Suprapubic skin (tissue), 4 donors: Measurements from ENCODE around the gene TRIM37. TPM values are rescaled to one million over a fixed set of nuclear protein-coding genes. Genes with fewer than 3 reads are reported as not detected.
"Not testable (repeated sequence)": the region's sequence is repeated elsewhere in the genome, so short reads cannot be mapped to it uniquely, and the experiment has no call there.

Experiments
- DNase-seq, 2 donors: peaks; one replicate each; pipeline ENCODE4 v3.0.0-alpha.2; 2019; ENCODE audit warnings: low spot score in 2 of 2
- H3K27ac ChIP-seq: fragments of 200-600 bp; sonication (generic); one replicate; pipeline ENCODE4 v1.5.1; 2019
- H3K27me3 ChIP-seq: fragments of 200-600 bp; sonication (generic); one replicate; pipeline ENCODE4 v1.5.1; 2019
- H3K36me3 ChIP-seq: fragments of 200-600 bp; sonication (generic); one replicate; pipeline ENCODE4 v1.5.1; 2019
- H3K4me1 ChIP-seq: fragments of 200-600 bp; sonication (generic); one replicate; pipeline ENCODE4 v1.5.1; 2019
- H3K4me3 ChIP-seq: fragments of 200-600 bp; sonication (generic); one replicate; pipeline ENCODE4 v1.5.1; 2019; ENCODE audit warnings: mild to moderate bottlenecking
- H3K9me3 ChIP-seq: fragments of 200-600 bp; sonication (generic); one replicate; pipeline ENCODE4 v1.5.1; 2019
- CTCF ChIP-seq, 2 donors: fragments of 200-600 bp in 1 of 2; fragments of 450-650 bp in 1 of 2; sonication (generic) in 1 of 2; IDR thresholded peaks; one replicate each; pipeline ENCODE4 v1.5.1; 2016 to 2019; ENCODE audit warnings: antibody characterized with exemption in 2 of 2, mild to moderate bottlenecking in 1 of 2, moderate library complexity in 1 of 2
- EP300 ChIP-seq: sonication (generic); formaldehyde crosslinking; IDR thresholded peaks from one replicate; pipeline ENCODE4 v1.6.1; 2017; ENCODE audit warnings: antibody characterized with exemption
- POLR2A ChIP-seq, 2 donors: fragments of 450-650 bp; IDR thresholded peaks; one replicate each; pipeline ENCODE4 v1.6.1; 2017; ENCODE audit warnings: antibody characterized with exemption in 2 of 2, mild to moderate bottlenecking in 2 of 2, moderate library complexity in 2 of 2
- POLR2AphosphoS5 ChIP-seq, 3 donors: sonication (generic); formaldehyde crosslinking; IDR thresholded peaks; one replicate each; pipeline ENCODE4 v1.6.1; 2017; ENCODE audit warnings: antibody characterized with exemption in 3 of 3
- WGBS: methylation state at CpG from one replicate; pipeline ENCODE4 v1.1.5; 2018; 5-methylcytosine and 5-hydroxymethylcytosine counted together
- total RNA-seq, 4 donors: library from RNA; depleted of rRNA; stranded (reverse); fragments of >200 nt; gene quantifications; one replicate each; pipeline ENCODE4 v1.1.0, GENCODE V29; 2016

TRIM37 gene
- total RNA-seq, 4 donors from 2014 or later = 11.1 to 18.3 (median 14.6) TPM

GRCh38 chr17:58968426-58969061 lies 138.1 kb downstream of the TRIM37 start:
- H3K4me3 ChIP-seq = no peak overlapping the region
- TF ChIP-seq EP300 (no peak), POLR2AphosphoS5 (IDR thresholded peaks at IDR 0.05) (no peak), CTCF (IDR thresholded peaks at IDR 0.05) (no peak), POLR2A (IDR thresholded peaks at IDR 0.05) (no peak)
- no peaks in the 10 kb centered on the region for H3K4me1 ChIP-seq
- no peak overlapping the region for H3K27ac ChIP-seq
- no peaks in the 10 kb centered on the region for H3K36me3 ChIP-seq
- H3K27me3 ChIP-seq = no peaks in the 10 kb centered on the region
- 73% methylated on average over 4 of the region's 4 CpGs for WGBS
- DNase-seq = no peak
- no peaks in the 10 kb centered on the region for H3K9me3 ChIP-seq

GRCh38 chr17:58966208-58966607 lies 140.5 kb downstream of the TRIM37 start:
- H3K27ac ChIP-seq = no peak overlapping the region
- no peak for DNase-seq
- H3K27me3 ChIP-seq = no peaks in the 10 kb centered on the region
- H3K4me1 ChIP-seq = no peaks in the 10 kb centered on the region
- H3K36me3 ChIP-seq = no peaks in the 10 kb centered on the region
- no peaks in the 10 kb centered on the region for H3K9me3 ChIP-seq
- H3K4me3 ChIP-seq = no peak overlapping the region
- no peak for TF ChIP-seq CTCF (IDR thresholded peaks at IDR 0.05)
- no peak for TF ChIP-seq POLR2A (IDR thresholded peaks at IDR 0.05)
- no peak for TF ChIP-seq POLR2AphosphoS5 (IDR thresholded peaks at IDR 0.05)
- TF ChIP-seq EP300 = no peak
- whole genome bisulfite sequencing = 95% methylated on average over 3 of the region's 3 CpGs

- H3K27me3 ChIP-seq = no peaks in the 10 kb centered on the region
- TF ChIP-seq POLR2AphosphoS5 (IDR thresholded peaks at IDR 0.05) (no peak), POLR2A (IDR thresholded peaks at IDR 0.05) (no peak), CTCF (IDR thresholded peaks at IDR 0.05) (no peak), EP300 (no peak)
- WGBS = 81% methylated on average over 3 of the region's 3 CpGs
- H3K9me3 ChIP-seq = no peaks in the 10 kb centered on the region
- no peak overlapping the region for H3K27ac ChIP-seq
- no peaks in the 10 kb centered on the region for H3K4me1 ChIP-seq
- no peaks in the 10 kb centered on the region for H3K36me3 ChIP-seq
- no peak overlapping the region for H3K4me3 ChIP-seq
- no peak for DNase-seq
Measured at GRCh38 chr17:58965221-58965620, 141.5 kb downstream of the TRIM37 start.

GRCh38 chr17:58960068-58960467 lies 146.6 kb downstream of the TRIM37 start:
- Histone ChIP-seq H3K4me3 (no peak overlapping the region), H3K9me3 (no peaks in the 10 kb centered on the region), H3K27me3 (no peaks in the 10 kb centered on the region), H3K27ac (no peak overlapping the region), H3K4me1 (no peaks in the 10 kb centered on the region), H3K36me3 (no peaks in the 10 kb centered on the region)
- TF ChIP-seq POLR2A (IDR thresholded peaks at IDR 0.05) (no peak), CTCF (IDR thresholded peaks at IDR 0.05) (no peak), EP300 (no peak), POLR2AphosphoS5 (IDR thresholded peaks at IDR 0.05) (no peak)
- no peak for DNase-seq

- not testable (repeated sequence) for H3K27ac ChIP-seq, H3K36me3 ChIP-seq, H3K27me3 ChIP-seq, DNase-seq, H3K9me3 ChIP-seq, H3K4me1 ChIP-seq, H3K4me3 ChIP-seq
- 94% methylated on average over 1 of the region's 1 CpG for WGBS
Measured at GRCh38 chr17:58957725-58958073, 149.0 kb downstream of the TRIM37 start.
